Measurements from ENCODE around the gene EPB41L5.

DNA sequence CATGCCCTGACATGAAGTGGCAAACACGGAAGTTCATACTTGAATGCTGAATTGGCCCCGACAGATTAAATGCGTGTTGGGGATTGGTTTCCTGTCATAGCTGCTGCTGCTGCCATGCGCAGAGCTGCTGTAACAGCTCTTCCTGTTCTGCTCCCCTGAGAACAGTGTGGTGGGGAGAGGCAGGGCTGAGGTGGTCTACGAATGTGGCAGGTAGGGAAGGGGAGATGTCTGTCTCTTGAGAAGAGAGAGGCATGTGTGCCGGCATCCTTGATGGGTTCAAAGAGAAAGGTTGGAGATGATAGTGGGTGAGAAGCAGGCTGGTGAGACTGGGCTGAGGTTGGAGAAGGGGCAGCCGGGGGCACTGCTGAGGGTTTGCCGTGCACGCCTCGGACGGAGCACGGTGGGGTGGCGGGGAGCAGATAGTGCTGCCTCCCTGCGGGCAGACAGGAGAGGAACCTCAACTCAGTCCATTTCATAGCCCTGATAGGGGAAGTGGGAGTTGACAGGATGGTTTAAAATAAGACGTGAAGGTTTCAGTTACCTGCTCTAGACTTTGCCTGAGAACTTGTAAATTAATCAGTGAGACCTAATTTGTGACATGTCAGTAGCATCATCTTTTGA is 164.2 kb downstream of the EPB41L5 start:
- TF ChIP-seq, protein P1, sequence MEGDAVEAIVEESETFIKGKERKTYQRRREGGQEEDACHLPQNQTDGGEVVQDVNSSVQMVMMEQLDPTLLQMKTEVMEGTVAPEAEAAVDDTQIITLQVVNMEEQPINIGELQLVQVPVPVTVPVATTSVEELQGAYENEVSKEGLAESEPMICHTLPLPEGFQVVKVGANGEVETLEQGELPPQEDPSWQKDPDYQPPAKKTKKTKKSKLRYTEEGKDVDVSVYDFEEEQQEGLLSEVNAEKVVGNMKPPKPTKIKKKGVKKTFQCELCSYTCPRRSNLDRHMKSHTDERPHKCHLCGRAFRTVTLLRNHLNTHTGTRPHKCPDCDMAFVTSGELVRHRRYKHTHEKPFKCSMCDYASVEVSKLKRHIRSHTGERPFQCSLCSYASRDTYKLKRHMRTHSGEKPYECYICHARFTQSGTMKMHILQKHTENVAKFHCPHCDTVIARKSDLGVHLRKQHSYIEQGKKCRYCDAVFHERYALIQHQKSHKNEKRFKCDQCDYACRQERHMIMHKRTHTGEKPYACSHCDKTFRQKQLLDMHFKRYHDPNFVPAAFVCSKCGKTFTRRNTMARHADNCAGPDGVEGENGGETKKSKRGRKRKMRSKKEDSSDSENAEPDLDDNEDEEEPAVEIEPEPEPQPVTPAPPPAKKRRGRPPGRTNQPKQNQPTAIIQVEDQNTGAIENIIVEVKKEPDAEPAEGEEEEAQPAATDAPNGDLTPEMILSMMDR (IDR thresholded peaks at IDR 0.05; ENCODE audit: low read length) = peak; percentile 84
- no peak for TF ChIP-seq EZH2 (IDR thresholded peaks at IDR 0.05; ENCODE audit: borderline replicate concordance, low read length)
